Spleen (tissue), 11 donors: ENCODE measurements around the gene DRAP1. TPM values are rescaled to one million over a fixed set of nuclear protein-coding genes. Genes with fewer than 3 reads are reported as not detected.

Source experiments
- DNase-seq: peaks from one replicate; pipeline ENCODE4 v3.0.0-alpha.2; 2020
- H3K27ac ChIP-seq, 8 donors: fragments of 200-600 bp; sonication (generic) in 7 of 8; 1 replicate in 4 of 8; 2 replicates in 4 of 8; pipeline versions ENCODE4 v1.5.0 to v1.8.0; 2016 to 2021; ENCODE audit warnings: inconsistent platforms in 4 of 8, mild to moderate bottlenecking in 4 of 8, moderate library complexity in 1 of 8
- H3K27me3 ChIP-seq, 7 donors: fragments of 200-600 bp; sonication (generic) in 6 of 7; replicated peaks in 1 of 7; 1 replicate in 4 of 7; 2 replicates in 3 of 7; pipeline versions ENCODE4 v1.5.0 to v1.8.0; 2016 to 2021; ENCODE audit warnings: inconsistent platforms in 3 of 7, mild to moderate bottlenecking in 1 of 7
- H3K36me3 ChIP-seq, 6 donors: fragments of 200-600 bp; sonication (generic) in 5 of 6; 1 replicate in 4 of 6; 2 replicates in 2 of 6; pipeline versions ENCODE4 v1.5.0 to v1.8.0; 2016 to 2021; ENCODE audit warnings: inconsistent platforms in 2 of 6
- H3K4me1 ChIP-seq, 6 donors: fragments of 200-600 bp; sonication (generic) in 5 of 6; 1 replicate in 3 of 6; 2 replicates in 3 of 6; pipeline versions ENCODE4 v1.5.0 to v1.8.0; 2016 to 2021; ENCODE audit warnings: inconsistent platforms in 3 of 6
- H3K4me3 ChIP-seq, 8 donors: fragments of 200-600 bp; sonication (generic) in 7 of 8; 1 replicate in 4 of 8; 2 replicates in 4 of 8; pipeline versions ENCODE4 v1.5.0 to v1.8.0; 2016 to 2021; ENCODE audit warnings: inconsistent platforms in 4 of 8, mild to moderate bottlenecking in 4 of 8, moderate library complexity in 2 of 8
- H3K9me3 ChIP-seq, 8 donors: fragments of 200-600 bp; sonication (generic) in 7 of 8; 1 replicate in 4 of 8; 2 replicates in 4 of 8; pipeline versions ENCODE4 v1.5.0 to v1.8.0; 2016 to 2021; ENCODE audit warnings: inconsistent platforms in 4 of 8
- CTCF ChIP-seq, 11 experiments: fragments of 200-600 bp in 7 of 11; fragments of 450-650 bp in 4 of 11; sonication (generic) in 4 of 11; IDR thresholded peaks in 8 of 11; conservative IDR thresholded peaks in 3 of 11; 1 replicate in 7 of 11; 2 replicates in 4 of 11; pipeline versions ENCODE4 v1.4.0 to v1.8.0; 2016 to 2021; ENCODE audit warnings: antibody characterized with exemption in 11 of 11, inconsistent platforms in 4 of 11, mild to moderate bottlenecking in 1 of 11
- POLR2A ChIP-seq, 3 donors: fragments of 450-650 bp; IDR thresholded peaks; one replicate each; pipeline ENCODE4 v1.5.1; 2017; ENCODE audit warnings: antibody characterized with exemption in 3 of 3, mild to moderate bottlenecking in 1 of 3
- POLR2AphosphoS5 ChIP-seq, 3 donors: sonication (generic); formaldehyde crosslinking; IDR thresholded peaks; one replicate each; pipeline ENCODE4 v1.5.1; 2017; ENCODE audit warnings: antibody characterized with exemption in 3 of 3
- WGBS, 5 donors: extraction: QIAGEN DNeasy Blood & Tissue Kit in 3 of 5; methylation state at CpG; one replicate each; pipeline versions ENCODE4 v1.1.5 to v1.1.7; 2013 to 2018; 5-methylcytosine and 5-hydroxymethylcytosine counted together
- intact Hi-C: fragments of 100-400 bp; cut with DNase I; formaldehyde crosslinking; loops from one replicate; pipeline ENCODE4 v1.15.0; 2023; ENCODE audit warnings: low total_unique reads
- polyA plus RNA-seq, 3 donors: library from polyadenylated mRNA; stranded (reverse); fragments of 200-250 nt; gene quantifications; one replicate each; pipeline ENCODE4 v1.2.1, GENCODE V29; 2013
- total RNA-seq, 7 donors: library from RNA; depleted of rRNA in 3 of 7; stranded (reverse); fragments of >200 nt in 3 of 7; fragmentation: NEBNext Ultra II Directional in 4 of 7; extraction: Animal tissue kit (Norgen Biotek cat#: 25700) in 4 of 7; gene quantifications; one replicate each; pipeline versions ENCODE4 v1.1.0 to v1.2.1, GENCODE V29; 2016 to 2021
- donor health status: healthy with polysubstance abuse.
- donor health status: DM: no; HTN: no; CAD: no; lungs with moderate emphysema.
- donor health status: DM: no; HTN: no; CAD: no.
- donor health status: Bipolar disorder and iron deficiency.
- donor health status: healthy.
- donor health status: DM: no; HTN: no; CAD: no.
- donor health status: DM: yes; HTN: yes; CAD: no.

Gene DRAP1
- total and polyA plus RNA-seq, 10 donors: 58.3 to 123 (median 71.5) TPM

DNA sequence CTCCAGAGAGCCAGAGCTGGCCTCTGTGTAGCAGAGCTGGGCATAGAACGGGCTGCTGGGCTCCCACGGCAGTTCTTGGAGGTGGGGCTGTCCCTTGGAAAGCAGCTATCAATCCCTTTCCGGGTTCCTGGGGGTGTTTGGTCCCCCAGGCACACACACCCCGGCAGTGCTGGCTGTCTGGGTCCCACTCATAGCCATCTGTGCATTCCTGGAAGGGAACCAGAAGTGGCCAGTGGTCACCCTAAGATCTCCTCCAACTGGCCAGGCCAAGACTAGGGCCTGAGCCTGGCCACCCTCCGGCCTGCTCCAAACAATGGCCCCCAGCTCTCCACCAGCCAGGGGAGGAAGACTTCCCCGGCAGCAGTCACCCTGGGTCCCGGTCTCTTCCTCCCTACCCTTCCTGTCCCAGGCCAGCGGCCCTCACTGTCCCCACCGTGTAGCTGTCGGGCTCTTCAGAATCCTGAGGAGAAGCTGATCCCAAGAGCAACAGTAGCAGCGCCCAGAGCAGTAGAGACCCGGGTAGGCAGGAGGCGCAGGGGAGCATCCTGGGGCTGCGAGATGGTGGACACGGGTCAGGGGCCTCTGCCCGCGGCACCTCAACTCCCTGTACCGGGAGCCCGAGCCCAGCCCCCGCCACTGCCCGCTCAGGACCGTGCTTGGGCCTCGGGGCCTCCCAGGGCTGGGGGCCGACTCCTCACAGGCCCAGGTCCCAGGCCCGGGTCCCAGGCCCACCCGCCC is 47.2 kb upstream of the DRAP1 start:
- DNase-seq: no peak
- Histone ChIP-seq H3K4me3 (peak overlapping the region; percentile 18 to 77 (median 47)), H3K36me3 (peaks cover 0 to 15% (median 5%) of the 10 kb centered on the region in 6 donors)

GRCh38 chr11:65872586-65873317 is 46.5 kb upstream of the DRAP1 start, which contains the start of gene EFEMP2:
EFEMP2 (minus strand) TSS chr11:65872800; CDS start chr11:65872354, 446 bp downstream.
- intact Hi-C loops: no loop called here
- Histone ChIP-seq H3K4me1 (peaks cover 16 to 65% (median 45%) of the 10 kb centered on the region in 6 donors), H3K27ac (peak within 1 kb of the TSS; percentile 63 to 91 (median 83)), H3K4me3 (peak within 1 kb of the TSS; percentile 30 to 77 (median 47)), H3K36me3 (peaks cover 0 to 8% (median 0%) of the 10 kb centered on the region in 6 donors), H3K9me3 (no peaks in the 10 kb centered on the region), H3K27me3 (peaks cover 0 to 11% (median 0%) of the 10 kb centered on the region in 7 donors)
- no peak for TF ChIP-seq POLR2A (IDR thresholded peaks at IDR 0.05)
- TF ChIP-seq POLR2AphosphoS5 (IDR thresholded peaks at IDR 0.05): peak in 1 of 3 donors; percentile 29
- peak; percentile 86 for DNase-seq
- WGBS, 5 donors: 0 to 5% (median 1%) methylated on average over 9 to 69 of the region's 69 CpGs

More for the DNA sequence above, 47.2 kb upstream of the DRAP1 start:
- Histone ChIP-seq H3K27ac (peak overlapping the region; percentile 53 to 91 (median 83)), H3K9me3 (no peaks in the 10 kb centered on the region), H3K27me3 (peaks cover 0 to 11% (median 0%) of the 10 kb centered on the region in 7 donors), H3K4me1 (peaks cover 16 to 73% (median 46%) of the 10 kb centered on the region in 6 donors)
- intact Hi-C loops: no loop called here
- WGBS, 5 donors: 40 to 71% (median 60%) methylated on average over 13 to 26 of the region's 26 CpGs
- TF ChIP-seq POLR2A (IDR thresholded peaks at IDR 0.05): no peak
- no peak for TF ChIP-seq CTCF (IDR thresholded peaks at IDR 0.05 in 8 of 11, conservative IDR thresholded peaks at IDR 0.05 in 3 of 11)
- TF ChIP-seq POLR2AphosphoS5 (IDR thresholded peaks at IDR 0.05): peak in 2 of 3 donors; percentile 22 to 33

DNA sequence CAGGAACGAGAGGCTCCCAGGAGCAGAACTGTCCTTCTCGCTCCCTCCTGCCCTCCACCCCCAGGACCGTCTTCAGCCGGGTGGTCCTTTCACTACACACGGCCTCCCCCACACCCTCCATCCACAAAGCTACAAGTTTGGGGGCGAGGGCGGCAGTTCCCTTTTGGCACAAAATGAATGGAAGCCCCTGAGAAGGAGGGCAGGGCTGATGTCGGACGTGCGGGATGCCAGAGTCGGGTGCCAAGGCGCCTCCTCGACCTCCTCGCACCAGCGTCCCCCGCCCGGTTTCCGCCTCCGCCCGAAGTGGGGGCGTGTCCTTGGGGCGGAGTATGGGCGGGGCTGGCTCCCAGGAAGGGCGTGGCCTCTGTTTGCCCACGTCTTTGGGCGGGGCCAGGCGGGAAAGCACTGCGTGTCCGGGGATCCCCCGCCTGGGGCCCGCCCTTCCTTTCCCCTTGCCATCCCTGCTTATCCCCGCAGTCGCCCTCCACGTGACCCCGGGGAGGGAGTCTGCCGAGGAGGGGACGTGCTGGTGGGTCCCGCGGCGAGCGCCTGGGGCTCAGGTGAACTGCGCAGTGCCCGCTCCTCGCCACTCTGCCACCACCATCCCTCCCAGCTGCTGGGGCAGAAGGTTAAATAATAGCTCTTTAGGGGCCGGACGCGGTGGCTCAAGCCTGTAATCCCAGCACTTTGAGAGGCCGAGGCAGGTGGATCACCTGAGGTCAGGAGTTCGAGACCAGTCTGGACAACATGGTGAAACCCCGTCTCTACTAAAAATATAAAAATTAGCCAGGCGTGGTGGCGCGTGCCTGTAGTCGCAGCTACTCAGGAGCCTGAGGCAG is 45.7 kb upstream of the DRAP1 start:
- DNase-seq: peak; percentile 98
- Histone ChIP-seq H3K9me3 (no peaks in the 10 kb centered on the region), H3K36me3 (no peaks in the 10 kb centered on the region), H3K27me3 (peaks cover 0 to 11% (median 0%) of the 10 kb centered on the region in 7 donors), H3K27ac (peak overlapping the region; percentile 63 to 91 (median 83)), H3K4me1 (peaks cover 16 to 58% (median 45%) of the 10 kb centered on the region in 6 donors), H3K4me3 (peak overlapping the region; percentile 30 to 77 (median 47))
- 5 to 10% (median 6%) methylated on average over 48 to 54 of the region's 54 CpGs for WGBS, 5 donors
- intact Hi-C loops: no loop called here
- TF ChIP-seq POLR2A (IDR thresholded peaks at IDR 0.05): peak in 1 of 3 donors; percentile 43
- TF ChIP-seq POLR2AphosphoS5 (IDR thresholded peaks at IDR 0.05): peak; percentile 94 to 98 (median 96)
- peak in 2 of 11 experiments; percentile 8 to 51 for TF ChIP-seq CTCF (IDR thresholded peaks at IDR 0.05 in 8 of 11, conservative IDR thresholded peaks at IDR 0.05 in 3 of 11)

GRCh38 chr11:65879617-65880016 is 39.6 kb upstream of the DRAP1 start, which contains the start of gene CTSW:
CTSW (plus strand) TSS chr11:65879837; CDS start chr11:65879855, 18 bp downstream.
- no peaks in the 10 kb centered on the region for H3K27me3 ChIP-seq
- H3K4me3 ChIP-seq: peak within 1 kb of the TSS in 6 of 8 donors; percentile 3 to 58 (median 28)
- H3K9me3 ChIP-seq: no peaks in the 10 kb centered on the region
- TF ChIP-seq POLR2AphosphoS5 (IDR thresholded peaks at IDR 0.05) (peak; percentile 59 to 78 (median 64)), CTCF (IDR thresholded peaks at IDR 0.05 in 8 of 11, conservative IDR thresholded peaks at IDR 0.05 in 3 of 11) (no peak)
- peaks cover 1 to 49% (median 26%) of the 10 kb centered on the region in 6 donors for H3K4me1 ChIP-seq
- intact Hi-C loops: no loop called here
- peak; percentile 86 for DNase-seq
- H3K36me3 ChIP-seq: peaks cover 0 to 35% (median 24%) of the 10 kb centered on the region in 6 donors
- peak within 1 kb of the TSS in 5 of 8 donors; percentile 33 to 79 (median 65) for H3K27ac ChIP-seq
- 6 to 34% (median 19%) methylated on average over 6 to 7 of the region's 7 CpGs for WGBS, 5 donors
